ENCODE data around the gene PLAU.
A peak's percentile ranks its signal among the peaks of the same experiment; 100 is the strongest.

PLAU gene

DNA sequence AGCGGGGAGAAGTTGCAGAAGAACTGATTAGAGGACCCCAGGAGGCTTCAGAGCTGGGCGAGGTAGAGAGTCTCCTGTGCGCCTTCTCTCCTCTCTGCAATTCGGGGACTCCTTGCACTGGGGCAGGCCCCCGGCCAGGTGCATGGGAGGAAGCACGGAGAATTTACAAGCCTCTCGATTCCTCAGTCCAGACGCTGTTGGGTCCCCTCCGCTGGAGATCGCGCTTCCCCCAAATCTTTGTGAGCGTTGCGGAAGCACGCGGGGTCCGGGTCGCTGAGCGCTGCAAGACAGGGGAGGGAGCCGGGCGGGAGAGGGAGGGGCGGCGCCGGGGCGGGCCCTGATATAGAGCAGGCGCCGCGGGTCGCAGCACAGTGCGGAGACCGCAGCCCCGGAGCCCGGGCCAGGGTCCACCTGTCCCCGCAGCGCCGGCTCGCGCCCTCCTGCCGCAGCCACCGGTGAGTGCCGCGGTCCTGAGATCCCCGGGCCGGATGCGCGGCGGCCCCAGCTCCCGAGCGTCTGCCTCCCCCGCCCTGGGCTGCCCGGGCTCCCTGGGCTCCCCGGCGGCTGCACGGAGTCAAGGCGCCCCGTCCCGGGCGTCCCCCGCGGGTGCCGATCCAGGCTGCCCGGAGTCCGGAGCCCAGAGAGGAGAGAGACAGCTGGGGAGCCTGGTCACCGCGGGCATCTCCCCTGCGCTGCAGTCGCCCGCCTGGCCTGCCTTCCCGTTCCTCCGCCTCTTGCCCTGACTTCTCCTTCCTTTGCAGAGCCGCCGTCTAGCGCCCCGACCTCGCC, at the start of gene PLAU:
Gene PLAU (plus strand): TSS at position 369 of the 789 bp plus-strand sequence. CDS start 424 bp downstream, outside the sequence.
- no peak for FAIRE-seq
- DNase-seq (ENCODE audit: low spot score), result peak; percentile 46

GRCh38 chr10:73862011-73862410, 48.9 kb upstream of the PLAU start:
- FAIRE-seq (no peak), DNase-seq (ENCODE audit: low spot score) (no peak)

DNA sequence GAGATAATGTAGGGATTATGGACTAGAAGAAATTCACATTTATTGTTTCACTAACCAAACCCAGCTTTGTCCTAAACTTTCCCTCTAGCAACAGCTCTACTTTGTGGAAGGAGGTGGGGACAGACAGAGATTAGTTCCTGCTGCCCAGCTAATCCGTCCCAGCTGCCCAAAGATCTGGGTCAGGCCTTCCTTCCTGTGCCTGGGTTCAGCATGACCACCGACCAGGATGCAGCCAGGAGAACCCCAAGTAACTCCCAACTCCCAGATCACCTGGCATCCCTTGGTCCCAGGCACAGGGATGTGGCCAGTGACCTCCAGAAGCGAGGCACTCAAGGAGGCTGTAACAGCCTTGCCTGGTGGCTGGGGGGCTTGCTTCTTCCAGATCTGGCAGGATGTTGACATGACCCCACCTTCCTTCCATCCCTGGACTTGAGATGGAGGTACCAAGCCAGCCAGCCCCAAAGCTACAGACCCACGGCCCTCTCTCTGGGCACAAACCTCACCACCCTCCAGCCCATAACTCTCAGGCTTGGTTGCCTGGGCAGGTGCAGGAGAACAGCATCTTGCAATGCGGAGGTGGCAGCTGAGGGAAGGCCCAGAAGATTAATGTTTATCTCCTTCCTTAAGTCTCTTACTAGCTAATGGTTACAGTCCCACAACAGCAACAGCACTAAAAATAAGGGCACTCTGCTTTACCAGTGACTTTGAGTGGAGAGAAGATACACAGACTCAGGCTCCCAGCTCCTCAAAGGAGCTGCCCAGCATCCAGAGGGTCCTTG, 47.7 kb upstream of the PLAU start:
- DNase-seq (ENCODE audit: low spot score) (no peak), FAIRE-seq (no peak)

GRCh38 chr10:73864229-73864628, 46.7 kb upstream of the PLAU start:
- DNase-seq (ENCODE audit: low spot score), result no peak
- no peak for FAIRE-seq

DNA sequence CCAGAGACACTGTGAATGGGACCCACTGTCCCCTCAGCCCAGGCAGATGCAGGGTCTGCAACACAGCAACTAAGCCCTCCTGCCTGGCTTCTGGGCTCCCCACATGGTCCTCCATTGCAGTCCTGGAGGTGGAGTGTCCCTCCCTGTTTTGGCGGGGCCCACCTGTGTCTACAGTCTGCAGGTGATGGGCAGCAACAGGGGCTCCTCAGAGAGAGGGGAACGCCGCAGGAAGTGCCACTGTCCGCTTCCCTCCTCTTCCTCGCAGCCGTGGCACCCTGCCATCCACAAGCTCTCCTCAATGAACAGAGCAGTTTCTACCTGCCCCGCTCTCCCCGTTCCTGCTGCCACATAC, 45.8 kb upstream of the PLAU start:
- DNase-seq (ENCODE audit: low spot score) (no peak), FAIRE-seq (no peak)

DNA sequence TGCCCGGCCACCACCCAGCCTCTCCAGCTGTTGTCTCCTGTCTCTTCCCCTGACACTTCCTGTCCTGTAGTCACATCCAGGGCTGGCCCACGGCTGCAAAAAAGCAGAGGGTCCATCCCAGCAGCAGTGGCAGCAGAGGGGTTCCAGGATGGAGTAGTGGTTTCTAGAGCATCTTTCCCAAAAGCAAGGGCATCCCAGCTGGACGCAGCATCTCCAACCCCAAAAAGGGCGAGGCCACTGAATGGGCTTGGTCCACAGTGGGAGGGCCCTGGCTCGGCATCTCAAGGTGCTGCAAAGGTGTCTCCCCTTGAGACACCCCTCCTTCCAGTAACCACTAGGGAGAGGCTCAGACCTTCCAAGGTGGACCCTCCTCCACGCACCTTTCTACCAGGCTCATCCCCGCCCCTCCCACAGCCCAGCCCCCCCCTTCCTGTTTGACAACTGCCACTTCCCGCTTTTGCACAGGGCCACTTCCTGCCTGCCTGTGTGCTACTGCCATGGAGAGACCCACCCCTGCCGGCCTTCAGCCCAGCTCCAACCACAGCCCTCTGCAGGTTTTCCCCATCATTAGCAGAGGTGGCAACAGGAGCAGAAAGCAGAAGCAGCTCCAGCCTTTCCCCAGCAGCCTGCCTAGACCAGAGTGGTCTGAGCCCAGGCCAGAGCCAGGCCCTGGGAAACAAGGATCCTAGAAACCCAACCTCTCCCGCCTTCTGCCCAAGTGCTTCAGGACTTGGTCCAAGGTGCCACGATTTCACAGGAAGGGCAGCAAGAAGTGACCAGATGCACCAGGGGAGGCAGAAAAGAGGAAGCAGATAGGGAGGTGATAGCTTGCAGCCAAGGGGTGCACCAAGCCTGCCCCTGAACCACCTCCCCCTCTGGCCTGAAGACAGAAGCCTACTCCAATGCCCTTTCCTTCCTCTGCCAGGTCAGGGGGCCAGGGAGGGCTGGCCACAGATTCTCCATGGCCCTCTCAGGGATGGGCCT, 45.2 kb upstream of the PLAU start:
- DNase-seq (ENCODE audit: low spot score) (no peak), FAIRE-seq (peak; percentile 30)

GRCh38 chr10:73866621-73867020, 44.3 kb upstream of the PLAU start:
- no peak for DNase-seq (ENCODE audit: low spot score)
- FAIRE-seq, result no peak

DNA sequence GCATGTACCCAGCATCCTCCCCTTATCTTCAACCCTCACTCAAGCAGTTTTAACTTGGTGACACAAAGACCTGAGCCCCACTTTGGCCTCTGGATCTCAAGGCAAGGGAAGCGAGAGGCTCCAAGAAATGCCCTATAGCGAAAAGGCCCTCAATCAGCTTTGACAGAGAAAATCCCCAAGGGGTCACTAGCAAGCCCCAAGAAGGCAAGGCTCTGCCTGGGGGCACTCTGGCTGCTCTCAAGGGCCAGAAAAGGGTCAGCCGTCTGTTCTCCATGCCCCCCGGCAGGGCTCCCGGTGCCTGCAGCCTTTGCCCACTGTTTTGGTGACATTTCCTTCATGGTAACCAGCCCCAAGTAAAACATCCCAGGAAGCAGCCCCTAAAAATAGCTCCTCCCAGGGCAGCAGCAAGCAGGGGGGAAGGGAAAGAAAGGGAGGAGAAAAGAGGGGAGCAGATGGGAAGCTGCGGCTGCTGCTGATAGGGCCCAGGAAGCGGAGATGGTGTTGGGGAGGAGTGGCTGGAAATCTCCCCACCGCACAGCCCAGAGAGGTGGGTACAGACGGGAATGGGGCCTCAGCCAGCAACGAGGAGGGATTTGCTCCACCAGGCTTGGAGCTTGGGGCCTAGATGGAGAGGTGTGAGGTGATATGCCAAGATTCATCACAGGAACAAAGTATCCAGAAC, 43.7 kb upstream of the PLAU start:
- DNase-seq (ENCODE audit: low spot score) (no peak), FAIRE-seq (no peak)

DNA sequence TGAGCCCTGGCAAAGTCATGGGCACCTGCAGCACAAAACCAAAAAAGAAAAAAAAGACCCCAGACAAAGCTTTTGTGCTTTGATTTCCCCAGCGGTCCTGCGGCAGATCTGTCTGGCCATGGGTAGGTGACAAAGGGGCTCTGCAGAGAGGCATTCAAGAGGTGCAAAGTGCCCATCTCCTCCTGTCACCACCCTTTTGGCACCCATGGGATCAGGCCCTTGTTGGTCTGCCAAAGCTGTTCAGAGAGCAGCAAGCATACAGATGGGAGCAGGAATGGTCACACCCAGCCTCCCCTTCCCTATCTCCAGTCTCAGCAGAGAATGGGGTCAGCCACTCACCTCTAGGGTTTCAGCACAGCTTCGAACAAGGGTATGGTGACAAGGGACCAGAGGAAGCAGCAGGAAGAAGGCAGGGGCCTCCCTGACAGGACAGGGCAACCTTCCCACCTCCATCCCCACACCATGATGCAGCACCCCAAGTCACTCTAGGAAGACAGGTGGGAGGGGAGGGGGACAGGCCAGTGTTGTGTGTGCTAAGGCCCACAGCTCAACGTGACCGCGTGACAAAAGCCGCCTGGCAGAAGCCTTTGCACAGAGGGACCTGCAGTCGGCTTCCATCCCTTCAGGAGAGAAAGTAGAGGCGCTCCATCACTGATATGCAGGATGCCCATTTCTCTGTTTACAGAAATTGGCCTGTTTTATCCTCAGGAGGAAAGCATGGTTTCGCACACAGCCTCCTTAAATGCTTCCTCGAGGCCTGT, 42.9 kb upstream of the PLAU start:
- peak; percentile 85 for FAIRE-seq
- no peak for DNase-seq (ENCODE audit: low spot score)

DNA sequence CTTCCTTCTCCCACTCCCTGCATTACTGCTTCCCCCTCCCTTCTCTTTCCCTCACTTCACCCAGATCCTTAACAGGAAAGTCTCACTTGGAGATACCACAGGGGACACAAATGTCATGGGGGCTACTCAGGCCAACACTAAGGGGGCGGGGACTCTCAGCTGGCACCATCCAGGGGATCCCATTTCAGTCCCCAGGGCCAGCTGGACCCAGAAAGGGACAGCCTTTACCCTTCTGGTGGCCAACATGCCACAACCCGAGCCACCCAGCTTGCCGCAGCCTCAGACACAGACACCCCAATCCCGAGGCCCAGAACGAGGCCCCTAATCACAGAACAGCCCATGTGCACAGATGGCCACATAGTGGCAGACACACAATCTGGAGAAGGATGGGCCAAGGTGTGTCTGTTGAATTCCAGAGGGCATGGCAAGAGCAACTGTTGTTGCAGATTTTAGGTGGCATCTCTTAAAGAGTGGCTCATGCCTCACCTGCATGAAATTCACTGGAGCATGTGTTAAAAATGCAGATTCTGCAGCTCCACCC, 42.2 kb upstream of the PLAU start:
- no peak for DNase-seq (ENCODE audit: low spot score)
- FAIRE-seq, result no peak

- no peak for FAIRE-seq
- no peak for DNase-seq (ENCODE audit: low spot score)
These were observed 39.4 kb upstream of the PLAU start for GRCh38 chr10:73871295-73872189.

- FAIRE-seq, result no peak
- DNase-seq (ENCODE audit: low spot score), result no peak
These were observed 38.7 kb upstream of the PLAU start for GRCh38 chr10:73872190-73872710.

- FAIRE-seq (no peak), DNase-seq (ENCODE audit: low spot score) (no peak)
These were observed 37.6 kb upstream of the PLAU start for GRCh38 chr10:73873142-73873837.

GRCh38 chr10:73873838-73874215, 37.1 kb upstream of the PLAU start:
- DNase-seq (ENCODE audit: low spot score), result no peak
- no peak for FAIRE-seq

DNA sequence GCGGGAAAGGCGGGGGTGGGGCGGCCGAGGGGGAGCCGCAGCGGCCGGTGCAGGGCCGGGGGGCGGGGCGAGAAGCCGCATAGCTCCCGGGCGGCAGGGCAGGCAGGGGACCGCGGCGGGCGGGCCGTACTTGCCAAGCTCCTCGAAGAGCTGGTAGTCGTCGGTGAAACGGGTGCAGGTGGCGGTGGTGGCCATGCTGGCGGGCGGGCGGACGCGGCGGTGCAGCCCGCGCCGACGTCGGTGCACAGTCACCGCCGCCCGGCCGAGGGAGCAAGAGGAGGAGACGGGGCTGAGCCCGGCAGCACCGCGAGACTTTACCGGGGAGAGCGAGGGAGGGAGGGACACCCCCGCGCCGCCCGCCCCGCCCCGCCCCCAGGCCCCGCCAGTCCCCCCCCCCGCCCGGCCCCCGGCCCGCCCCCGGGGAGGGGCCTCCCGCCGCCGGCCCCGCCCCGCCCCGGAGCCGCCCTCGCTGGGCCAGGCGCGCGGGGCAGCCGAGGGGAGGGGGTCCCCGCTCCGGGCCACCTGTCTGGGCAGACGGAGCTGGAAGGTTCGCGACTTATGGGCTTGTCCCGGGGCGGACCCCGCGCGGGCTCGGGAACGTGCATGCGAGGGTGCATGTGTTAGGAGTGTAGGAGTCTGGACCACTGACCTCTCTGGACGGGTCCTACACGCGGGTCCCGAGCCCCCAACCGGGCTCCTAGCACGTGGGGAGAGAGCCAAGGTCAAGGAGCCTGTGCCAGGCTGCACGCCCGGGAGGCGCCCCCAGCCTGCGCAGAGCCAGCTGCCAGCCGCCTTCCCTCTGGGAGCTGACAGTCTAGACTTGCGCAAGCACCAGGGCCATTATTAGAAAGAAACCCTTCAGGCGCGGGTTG, 36.4 kb upstream of the PLAU start, which contains the start of gene CAMK2G:
Gene CAMK2G (minus strand): TSS at position 289 of the 872 bp plus-strand sequence. CDS start 94 bp downstream, at position 195.
- FAIRE-seq, result peak; percentile 83
- peak; percentile 97 for DNase-seq (ENCODE audit: low spot score)

DNA sequence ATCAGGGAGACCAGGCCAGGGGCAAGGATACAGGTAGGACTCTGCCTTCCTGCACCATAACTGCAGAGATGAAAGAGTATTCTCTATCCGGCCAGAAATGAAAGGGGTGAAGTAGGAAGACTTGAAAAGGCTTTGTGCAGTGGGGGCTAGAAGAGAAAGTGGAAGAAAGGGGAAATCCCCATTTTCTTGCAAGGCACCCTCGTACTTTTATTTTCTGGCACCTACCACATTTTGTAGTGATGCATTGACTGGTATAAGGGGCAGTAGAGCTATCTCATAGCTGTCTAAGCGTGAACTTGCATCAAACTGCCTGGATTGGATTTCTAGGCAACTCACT, 35.8 kb upstream of the PLAU start:
- no peak for FAIRE-seq
- DNase-seq (ENCODE audit: low spot score), result no peak

DNA sequence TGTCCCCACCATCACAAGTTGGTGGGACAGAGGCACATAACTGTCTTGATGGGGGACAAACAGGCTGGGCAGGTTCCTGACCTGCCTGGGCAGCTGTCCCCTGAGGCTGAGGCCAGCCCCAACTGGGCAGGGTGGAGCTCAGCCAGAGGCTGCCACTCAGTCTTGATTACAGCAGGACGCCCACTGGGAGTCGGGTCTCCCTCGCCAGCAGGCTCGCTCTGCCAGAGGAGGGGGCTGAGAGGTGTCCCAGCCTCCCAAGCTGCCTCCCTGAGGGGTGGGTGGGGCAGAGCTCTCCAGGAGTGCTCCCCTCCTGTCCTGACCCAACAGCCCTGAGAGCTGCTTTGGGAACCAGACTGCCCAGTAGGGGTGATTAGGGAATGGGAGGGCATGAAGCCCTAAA, 34.8 kb upstream of the PLAU start:
- FAIRE-seq, result no peak
- DNase-seq (ENCODE audit: low spot score), result no peak
